ENCODE results near the gene CYP27C1.

DNA sequence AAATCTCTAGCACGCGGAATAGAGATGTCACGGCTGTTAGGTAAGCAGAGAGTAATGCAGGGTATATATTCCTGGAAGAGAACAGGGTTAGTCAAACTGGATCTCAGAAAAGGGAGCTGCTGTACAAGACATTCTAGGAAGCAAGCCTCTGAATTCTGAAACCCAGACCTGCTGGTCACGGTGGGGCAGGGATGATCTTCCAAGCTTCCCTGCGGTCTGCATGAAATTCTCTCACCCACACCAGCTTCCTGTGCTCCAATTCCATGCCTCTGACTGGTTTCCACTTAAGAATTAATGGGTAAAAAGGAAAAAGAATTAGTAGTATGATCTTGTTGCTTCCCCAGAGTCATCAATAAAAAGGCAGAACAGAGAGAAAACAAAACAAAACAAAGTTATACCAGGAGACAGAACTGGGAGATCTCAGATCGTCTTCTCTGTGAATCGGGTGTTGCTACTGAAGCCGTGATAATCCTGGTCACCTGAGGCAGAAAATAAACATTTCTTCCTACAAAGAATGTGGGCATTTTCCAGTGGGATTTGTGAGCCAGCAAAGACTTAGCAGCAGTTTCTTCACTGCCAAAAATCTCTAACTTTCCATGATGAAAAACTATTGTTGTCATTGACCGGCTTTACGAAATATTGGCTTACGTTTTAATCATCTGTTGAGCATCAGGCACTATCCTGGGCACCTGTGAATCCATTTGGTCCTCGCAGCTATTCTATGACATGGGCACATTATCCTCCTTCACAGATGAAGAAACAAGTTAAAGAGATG is 5.3 kb upstream of the CYP27C1 start:
- TF ChIP-seq POLR2A (IDR thresholded peaks at IDR 0.05): no peak
- TF ChIP-seq, protein P1, sequence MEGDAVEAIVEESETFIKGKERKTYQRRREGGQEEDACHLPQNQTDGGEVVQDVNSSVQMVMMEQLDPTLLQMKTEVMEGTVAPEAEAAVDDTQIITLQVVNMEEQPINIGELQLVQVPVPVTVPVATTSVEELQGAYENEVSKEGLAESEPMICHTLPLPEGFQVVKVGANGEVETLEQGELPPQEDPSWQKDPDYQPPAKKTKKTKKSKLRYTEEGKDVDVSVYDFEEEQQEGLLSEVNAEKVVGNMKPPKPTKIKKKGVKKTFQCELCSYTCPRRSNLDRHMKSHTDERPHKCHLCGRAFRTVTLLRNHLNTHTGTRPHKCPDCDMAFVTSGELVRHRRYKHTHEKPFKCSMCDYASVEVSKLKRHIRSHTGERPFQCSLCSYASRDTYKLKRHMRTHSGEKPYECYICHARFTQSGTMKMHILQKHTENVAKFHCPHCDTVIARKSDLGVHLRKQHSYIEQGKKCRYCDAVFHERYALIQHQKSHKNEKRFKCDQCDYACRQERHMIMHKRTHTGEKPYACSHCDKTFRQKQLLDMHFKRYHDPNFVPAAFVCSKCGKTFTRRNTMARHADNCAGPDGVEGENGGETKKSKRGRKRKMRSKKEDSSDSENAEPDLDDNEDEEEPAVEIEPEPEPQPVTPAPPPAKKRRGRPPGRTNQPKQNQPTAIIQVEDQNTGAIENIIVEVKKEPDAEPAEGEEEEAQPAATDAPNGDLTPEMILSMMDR (IDR thresholded peaks at IDR 0.05): no peak
